Bronchial epithelial cell (primary cell): ENCODE measurements around the gene OAT. TPM values are rescaled to one million over a fixed set of nuclear protein-coding genes. Genes with fewer than 3 reads are reported as not detected.

ENCODE experiments used
- DNase-seq: peaks from one replicate; pipeline ENCODE4 v3.0.0-alpha.2; 2010; ENCODE audit warnings: low read depth
- FAIRE-seq: peaks from 2 replicates; lab custom pipeline; 2011; peaks lifted over from hg19 to GRCh38; lab: Jason Lieb, UNC
- H3K27me3 ChIP-seq: 2 replicates; pipeline ENCODE4 v1.5.1; 2011; ENCODE audit warnings: low read length; ENCODE audit not compliant: control insufficient read depth, insufficient read depth
- H3K36me3 ChIP-seq: 2 replicates; pipeline ENCODE4 v1.5.1; 2011; ENCODE audit warnings: low read length; ENCODE audit not compliant: control insufficient read depth, insufficient read depth
- H3K4me3 ChIP-seq: 2 replicates; pipeline ENCODE4 v1.5.1; 2011; ENCODE audit warnings: mild to moderate bottlenecking, low read depth, low read length, control low read depth
- CTCF ChIP-seq: IDR thresholded peaks from 2 replicates; pipeline ENCODE4 v1.5.1; 2011; ENCODE audit warnings: mild to moderate bottlenecking, moderate library complexity, low read length, control low read depth, inconsistent platforms; ENCODE audit not compliant: insufficient read depth, severe bottlenecking
- total RNA-seq: library from RNA; depleted of rRNA; stranded (reverse); fragments of >200 nt; gene quantifications from 2 replicates; pipeline ENCODE4 v1.2.1, GENCODE V29; 2014

The OAT gene
- total RNA-seq, 1 donor from 2014 or later: 130 TPM

DNA sequence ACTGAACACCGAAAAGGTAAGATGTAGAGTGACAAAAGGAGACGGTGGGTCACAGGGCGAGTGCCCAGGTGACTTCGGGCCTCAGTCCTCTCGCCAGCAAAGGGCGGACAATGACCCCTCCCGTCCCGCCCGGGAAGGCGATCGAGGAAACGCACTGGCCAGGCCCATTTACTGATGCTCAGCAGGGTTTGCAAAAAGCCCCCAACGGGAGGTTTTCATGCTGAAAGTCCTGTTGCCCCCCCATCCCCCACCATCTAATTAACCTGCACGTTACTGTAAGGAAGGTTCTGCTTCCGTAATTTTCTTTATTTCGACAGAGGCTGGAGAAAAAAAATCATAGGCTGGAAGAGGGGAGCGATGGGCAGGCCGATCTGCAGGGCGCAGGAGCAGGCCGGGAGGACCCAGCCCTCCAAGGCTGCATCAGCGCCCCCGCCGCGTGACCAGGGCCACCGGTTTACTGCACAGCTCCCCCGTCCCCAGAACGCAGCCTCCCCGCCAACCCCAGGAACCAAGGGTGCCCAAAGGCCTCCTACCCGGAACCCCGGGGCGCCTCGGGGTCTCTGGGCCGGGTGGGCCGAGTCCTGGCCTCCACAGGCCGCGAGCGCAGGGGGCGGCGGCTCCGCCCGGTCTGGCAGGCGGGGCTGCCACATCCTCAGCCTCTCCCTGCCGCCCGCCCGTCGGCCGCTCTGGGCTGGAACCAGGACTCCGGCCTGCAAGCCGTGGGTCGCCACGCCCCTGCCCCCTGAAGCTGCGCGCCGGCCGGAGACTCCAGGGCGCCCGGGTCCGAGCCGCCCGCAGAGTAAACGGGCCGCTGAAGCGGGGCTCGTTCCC lies 613 bp downstream of the OAT start:
- FAIRE-seq (no peak), DNase-seq (no peak)
- Histone ChIP-seq H3K4me3 (peak overlapping the region; percentile 65), H3K27me3 (no peaks in the 10 kb centered on the region), H3K36me3 (no peaks in the 10 kb centered on the region)
- no peak for TF ChIP-seq CTCF

DNA sequence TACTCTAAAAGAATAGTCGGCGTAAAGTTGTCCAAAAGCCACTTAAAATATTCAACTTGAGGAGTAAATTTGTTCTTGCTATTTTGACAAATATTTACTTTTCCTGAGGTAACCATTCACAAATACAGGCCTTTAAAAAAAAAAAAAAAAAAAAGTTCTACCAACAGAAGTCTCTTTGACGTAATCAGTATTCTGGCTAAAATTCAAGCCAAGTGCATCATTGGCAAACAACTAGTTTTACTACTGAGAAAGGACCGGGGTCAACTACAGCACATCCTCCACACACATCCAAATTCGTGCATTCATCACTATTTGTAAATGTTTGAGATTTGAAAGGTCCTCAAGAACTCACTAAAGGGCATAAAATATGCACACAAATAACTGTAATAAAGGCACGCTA lies 2.0 kb downstream of the OAT start:
- Histone ChIP-seq H3K4me3 (no peak overlapping the region), H3K36me3 (no peaks in the 10 kb centered on the region), H3K27me3 (no peaks in the 10 kb centered on the region)
- peak; percentile 53 for DNase-seq
- TF ChIP-seq CTCF: no peak
- FAIRE-seq: no peak

DNA sequence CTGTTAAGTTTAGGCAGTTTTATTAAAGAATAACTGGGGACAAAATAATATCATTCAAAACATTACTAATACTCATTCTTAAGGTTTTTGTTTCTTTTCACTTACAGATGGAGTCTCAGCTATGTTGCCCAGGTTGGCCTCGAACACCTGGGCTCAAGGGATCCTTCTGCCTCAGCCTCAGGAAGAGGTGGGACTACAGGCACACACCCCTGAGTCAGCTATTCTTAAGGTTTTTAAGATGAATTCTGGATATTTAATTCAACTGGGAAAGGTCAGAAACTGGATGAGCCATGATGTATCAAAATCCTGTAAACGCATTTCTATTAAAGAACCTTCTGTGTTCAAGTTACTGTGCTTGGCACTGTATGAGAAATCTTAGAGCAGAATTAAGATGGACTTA lies 3.5 kb downstream of the OAT start:
- no peak for DNase-seq
- FAIRE-seq: no peak
- no peak overlapping the region for H3K4me3 ChIP-seq
- TF ChIP-seq CTCF: no peak
- H3K27me3 ChIP-seq: no peaks in the 10 kb centered on the region
- H3K36me3 ChIP-seq: peaks cover 4% of the 10 kb centered on the region

DNA sequence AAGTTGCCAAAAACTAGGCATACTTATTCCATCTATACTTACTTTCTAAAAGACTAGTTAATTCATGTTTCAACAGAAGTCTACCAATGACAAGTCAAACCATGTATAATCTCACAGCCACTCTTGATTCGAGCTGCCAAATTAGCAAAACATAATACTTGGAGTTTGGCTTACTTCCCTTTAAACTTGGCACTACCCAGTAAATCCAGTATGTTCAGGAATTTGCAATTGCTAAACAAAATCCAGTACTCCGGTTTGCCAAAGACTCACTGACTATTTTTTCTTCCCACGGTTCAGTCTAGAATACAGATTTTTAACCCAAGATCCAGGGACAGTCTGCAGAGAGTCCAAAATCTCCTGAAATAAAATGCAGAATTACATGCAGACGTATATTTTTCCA lies 4.6 kb downstream of the OAT start:
- DNase-seq (no peak), FAIRE-seq (no peak)
- peaks cover 7% of the 10 kb centered on the region for H3K36me3 ChIP-seq
- TF ChIP-seq CTCF: no peak
- H3K4me3 ChIP-seq: no peak overlapping the region
- H3K27me3 ChIP-seq: no peaks in the 10 kb centered on the region

GRCh38 chr10:124409696-124410095 lies 9.0 kb downstream of the OAT start:
- Histone ChIP-seq H3K27me3 (no peaks in the 10 kb centered on the region), H3K36me3 (peaks cover 7% of the 10 kb centered on the region), H3K4me3 (no peak overlapping the region)
- TF ChIP-seq CTCF: no peak
- no peak for FAIRE-seq
- no peak for DNase-seq
